GM23338 (cell line): ENCODE data around the gene SNX17. TPM values are rescaled to one million over a fixed set of nuclear protein-coding genes. Genes with fewer than 3 reads are reported as not detected.

ENCODE experiments used
- ATAC-seq: fragments of 200-7000 bp; cut with Tn5 transposase; 3 replicates; pipeline ENCODE4 v1.9.1; 2020
- DNase-seq: peaks from one replicate; pipeline ENCODE4 v3.0.0-alpha.2; 2015; ENCODE audit warnings: low spot score
- H2AFZ ChIP-seq: fragments of 200-600 bp; sonication (generic); 2 replicates; pipeline ENCODE4 v1.8.0; 2016; ENCODE audit warnings: antibody characterized with exemption, mild to moderate bottlenecking, moderate library complexity
- H3F3A ChIP-seq: fragments of 200-600 bp; sonication (generic); replicated peaks from 2 replicates; pipeline ENCODE4 v1.8.0; 2017; ENCODE audit warnings: antibody characterized with exemption, mixed run types, low read depth
- H3K27ac ChIP-seq: fragments of 200-600 bp; sonication (generic); 2 replicates; pipeline ENCODE4 v1.6.1; 2016; ENCODE audit warnings: low read depth
- H3K27me3 ChIP-seq: fragments of 200-600 bp; sonication (generic); 2 replicates; pipeline ENCODE4 v1.8.0; 2016; ENCODE audit warnings: mild to moderate bottlenecking, mixed run types, moderate library complexity; ENCODE audit not compliant: insufficient read depth
- H3K36me3 ChIP-seq: fragments of 200-600 bp; sonication (generic); 2 replicates; pipeline ENCODE4 v1.8.0; 2016; ENCODE audit warnings: mild to moderate bottlenecking; ENCODE audit not compliant: insufficient read depth
- H3K4me1 ChIP-seq: fragments of 200-600 bp; sonication (generic); 2 replicates; pipeline ENCODE4 v1.8.0; 2016; ENCODE audit warnings: mild to moderate bottlenecking, moderate library complexity; ENCODE audit not compliant: insufficient read depth
- H3K4me2 ChIP-seq: fragments of 200-600 bp; sonication (generic); 2 replicates; pipeline ENCODE4 v1.7.1; 2017; ENCODE audit warnings: mixed run types
- H3K4me3 ChIP-seq: fragments of 200-600 bp; sonication (generic); 2 replicates; pipeline ENCODE4 v1.6.1; 2016; ENCODE audit warnings: mixed run types
- H3K79me2 ChIP-seq: fragments of 200-600 bp; sonication (generic); replicated peaks from 2 replicates; pipeline ENCODE4 v1.8.0; 2017; ENCODE audit warnings: mild to moderate bottlenecking; ENCODE audit not compliant: insufficient read depth
- H3K9me2 ChIP-seq: fragments of 200-600 bp; sonication (generic); 2 replicates; pipeline ENCODE4 v1.8.0; 2017; ENCODE audit not compliant: insufficient read depth
- H4K20me1 ChIP-seq: fragments of 200-600 bp; sonication (generic); replicated peaks from 2 replicates; pipeline ENCODE4 v1.8.0; 2017; ENCODE audit warnings: mild to moderate bottlenecking; ENCODE audit not compliant: insufficient read depth
- H3K27ac Mint-ChIP-seq: 2 replicates; pipeline ENCODE4 v1.8.0; 2020; ENCODE audit warnings: inconsistent platforms, mild to moderate bottlenecking, moderate library complexity, mixed read lengths
- H3K27me3 Mint-ChIP-seq: 3 replicates; pipeline ENCODE4 v1.8.0; 2022; ENCODE audit warnings: low read depth, mild to moderate bottlenecking, moderate library complexity, mixed read lengths, inconsistent platforms; ENCODE audit not compliant: insufficient read depth, poor library complexity
- H3K36me3 Mint-ChIP-seq: 3 replicates; pipeline ENCODE4 v1.8.0; 2021; ENCODE audit warnings: low read depth, mild to moderate bottlenecking, inconsistent platforms, moderate library complexity, mixed read lengths
- H3K4me1 Mint-ChIP-seq: 3 replicates; pipeline ENCODE4 v1.8.0; 2020; ENCODE audit warnings: mild to moderate bottlenecking, inconsistent platforms, mixed read lengths
- H3K4me3 Mint-ChIP-seq: 3 replicates; pipeline ENCODE4 v1.8.0; 2021; ENCODE audit warnings: moderate library complexity, mild to moderate bottlenecking, inconsistent platforms, mixed read lengths
- H3K9me3 Mint-ChIP-seq: 3 replicates; pipeline ENCODE4 v1.8.0; 2020; ENCODE audit warnings: moderate library complexity, mild to moderate bottlenecking, inconsistent platforms, mixed read lengths
- CREB1 ChIP-seq: fragments of 250-450 bp; sonication (Bioruptor Pico); IDR thresholded peaks from 2 replicates; pipeline ENCODE4 v1.5.0; 2020; ENCODE audit warnings: low read depth, mild to moderate bottlenecking, moderate library complexity
- EZH2 ChIP-seq: fragments of 200-600 bp; sonication (generic); IDR thresholded peaks from one replicate; pipeline ENCODE4 v1.8.0; 2017; ENCODE audit warnings: antibody characterized with exemption, mild to moderate bottlenecking, low read depth; ENCODE audit not compliant: unreplicated experiment
- EZH2phosphoT487 ChIP-seq: fragments of 200-600 bp; sonication (generic); IDR thresholded peaks from one replicate; pipeline ENCODE4 v1.8.1; 2018; ENCODE audit warnings: antibody characterized with exemption; ENCODE audit not compliant: unreplicated experiment
- JUNB ChIP-seq: IDR thresholded peaks from one replicate; pipeline ENCODE4 v1.6.1; 2016; ENCODE audit warnings: antibody characterized with exemption; ENCODE audit not compliant: unreplicated experiment
- NANOG ChIP-seq: IDR thresholded peaks from 2 replicates; pipeline ENCODE4 v1.6.1; 2016; ENCODE audit warnings: antibody characterized with exemption, borderline replicate concordance
- POLR2AphosphoS5 ChIP-seq: IDR thresholded peaks from 2 replicates; pipeline ENCODE4 v1.6.1; 2016; ENCODE audit warnings: antibody characterized with exemption, low read depth
- STAT1 ChIP-seq: IDR thresholded peaks from one replicate; pipeline ENCODE4 v1.6.1; 2016; ENCODE audit warnings: antibody characterized with exemption; ENCODE audit not compliant: unreplicated experiment
- ZNF114 ChIP-seq: fragments of 250-450 bp; sonication (Bioruptor Pico); IDR thresholded peaks from 2 replicates; pipeline ENCODE4 v1.5.0; 2020; ENCODE audit warnings: mild to moderate bottlenecking, moderate library complexity
- ZNF331 ChIP-seq: fragments of 250-450 bp; sonication (Bioruptor Pico); IDR thresholded peaks from 2 replicates; pipeline ENCODE4 v1.5.0; 2020; ENCODE audit warnings: low read depth, mild to moderate bottlenecking, moderate library complexity
- polyA plus RNA-seq: library from polyadenylated mRNA; unstranded; fragments of >200 nt; fragmentation: Nextera tagmentation; extraction: Ambion mirVana; gene quantifications from 2 replicates; pipeline ENCODE4 v1.2.1, GENCODE V29; 2016
- total RNA-seq: library from RNA; depleted of rRNA; stranded (reverse); fragments of >200 nt; shearing (Covaris generic); gene quantifications from 2 replicates; pipeline ENCODE4 v1.2.3, GENCODE V29; 2014
- TF ChIP-seq, protein P1 (sequence below): fragments of 250-450 bp; sonication (Bioruptor Pico); IDR thresholded peaks from 2 replicates; pipeline ENCODE4 v1.5.0; 2020; ENCODE audit warnings: mild to moderate bottlenecking, moderate library complexity
- TF ChIP-seq, protein P2 (sequence below), 2 experiments: fragments of 200-600 bp in 1 of 2; sonication (generic) in 1 of 2; conservative IDR thresholded peaks; 2 replicates each; pipeline versions ENCODE4 v1.5.1 to v1.6.1; 2016 to 2017; ENCODE audit warnings: antibody characterized with exemption in 2 of 2, low read depth in 2 of 2, mild to moderate bottlenecking in 2 of 2, moderate library complexity in 1 of 2
- TF ChIP-seq, protein P3 (sequence below): IDR thresholded peaks from 2 replicates; pipeline ENCODE4 v1.6.1; 2016; ENCODE audit warnings: antibody characterized with exemption
- TF ChIP-seq, protein P4 (sequence below): IDR thresholded peaks from one replicate; pipeline ENCODE4 v1.6.1; 2018; ENCODE audit warnings: antibody characterized with exemption; ENCODE audit not compliant: unreplicated experiment

Gene SNX17
- total and polyA plus RNA-seq, 2 experiments from 2014 or later, result 34.0 to 58.0 TPM

DNA sequence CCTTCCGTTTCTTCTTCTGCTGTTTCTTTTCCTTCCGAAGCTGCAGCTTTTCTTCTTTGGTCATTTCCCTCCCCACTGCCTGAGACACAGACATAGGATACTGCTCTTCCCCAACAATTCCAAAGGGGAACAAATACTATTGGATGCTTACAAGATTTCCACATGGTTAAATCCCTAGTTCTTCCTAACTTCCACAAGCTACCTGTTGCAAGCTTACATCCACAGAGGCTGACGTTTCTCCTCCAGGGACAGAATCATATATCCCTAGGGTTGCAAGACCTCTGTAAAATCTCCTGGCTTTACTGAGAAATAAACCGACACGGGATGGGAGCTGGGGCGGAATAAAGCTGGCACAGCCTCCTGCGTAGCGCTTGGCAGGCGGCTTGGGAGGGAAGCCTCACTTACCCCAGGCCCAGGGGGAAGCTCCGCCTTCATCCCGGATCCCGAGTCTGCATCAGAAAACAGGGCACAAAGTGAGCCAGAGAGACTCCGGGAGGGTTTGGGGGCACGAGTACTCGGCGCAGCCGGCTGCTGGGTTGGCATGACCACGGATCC, 868 bp upstream of the SNX17 start:
- TF ChIP-seq ZNF114 (CRISPR knock-in tag) (no peak), STAT1 (no peak), NANOG (no peak), JUNB (no peak), ZNF331 (CRISPR knock-in tag) (no peak), CREB1 (no peak), EZH2phosphoT487 (no peak), POLR2AphosphoS5 (no peak), EZH2 (no peak)
- TF ChIP-seq, protein P1, sequence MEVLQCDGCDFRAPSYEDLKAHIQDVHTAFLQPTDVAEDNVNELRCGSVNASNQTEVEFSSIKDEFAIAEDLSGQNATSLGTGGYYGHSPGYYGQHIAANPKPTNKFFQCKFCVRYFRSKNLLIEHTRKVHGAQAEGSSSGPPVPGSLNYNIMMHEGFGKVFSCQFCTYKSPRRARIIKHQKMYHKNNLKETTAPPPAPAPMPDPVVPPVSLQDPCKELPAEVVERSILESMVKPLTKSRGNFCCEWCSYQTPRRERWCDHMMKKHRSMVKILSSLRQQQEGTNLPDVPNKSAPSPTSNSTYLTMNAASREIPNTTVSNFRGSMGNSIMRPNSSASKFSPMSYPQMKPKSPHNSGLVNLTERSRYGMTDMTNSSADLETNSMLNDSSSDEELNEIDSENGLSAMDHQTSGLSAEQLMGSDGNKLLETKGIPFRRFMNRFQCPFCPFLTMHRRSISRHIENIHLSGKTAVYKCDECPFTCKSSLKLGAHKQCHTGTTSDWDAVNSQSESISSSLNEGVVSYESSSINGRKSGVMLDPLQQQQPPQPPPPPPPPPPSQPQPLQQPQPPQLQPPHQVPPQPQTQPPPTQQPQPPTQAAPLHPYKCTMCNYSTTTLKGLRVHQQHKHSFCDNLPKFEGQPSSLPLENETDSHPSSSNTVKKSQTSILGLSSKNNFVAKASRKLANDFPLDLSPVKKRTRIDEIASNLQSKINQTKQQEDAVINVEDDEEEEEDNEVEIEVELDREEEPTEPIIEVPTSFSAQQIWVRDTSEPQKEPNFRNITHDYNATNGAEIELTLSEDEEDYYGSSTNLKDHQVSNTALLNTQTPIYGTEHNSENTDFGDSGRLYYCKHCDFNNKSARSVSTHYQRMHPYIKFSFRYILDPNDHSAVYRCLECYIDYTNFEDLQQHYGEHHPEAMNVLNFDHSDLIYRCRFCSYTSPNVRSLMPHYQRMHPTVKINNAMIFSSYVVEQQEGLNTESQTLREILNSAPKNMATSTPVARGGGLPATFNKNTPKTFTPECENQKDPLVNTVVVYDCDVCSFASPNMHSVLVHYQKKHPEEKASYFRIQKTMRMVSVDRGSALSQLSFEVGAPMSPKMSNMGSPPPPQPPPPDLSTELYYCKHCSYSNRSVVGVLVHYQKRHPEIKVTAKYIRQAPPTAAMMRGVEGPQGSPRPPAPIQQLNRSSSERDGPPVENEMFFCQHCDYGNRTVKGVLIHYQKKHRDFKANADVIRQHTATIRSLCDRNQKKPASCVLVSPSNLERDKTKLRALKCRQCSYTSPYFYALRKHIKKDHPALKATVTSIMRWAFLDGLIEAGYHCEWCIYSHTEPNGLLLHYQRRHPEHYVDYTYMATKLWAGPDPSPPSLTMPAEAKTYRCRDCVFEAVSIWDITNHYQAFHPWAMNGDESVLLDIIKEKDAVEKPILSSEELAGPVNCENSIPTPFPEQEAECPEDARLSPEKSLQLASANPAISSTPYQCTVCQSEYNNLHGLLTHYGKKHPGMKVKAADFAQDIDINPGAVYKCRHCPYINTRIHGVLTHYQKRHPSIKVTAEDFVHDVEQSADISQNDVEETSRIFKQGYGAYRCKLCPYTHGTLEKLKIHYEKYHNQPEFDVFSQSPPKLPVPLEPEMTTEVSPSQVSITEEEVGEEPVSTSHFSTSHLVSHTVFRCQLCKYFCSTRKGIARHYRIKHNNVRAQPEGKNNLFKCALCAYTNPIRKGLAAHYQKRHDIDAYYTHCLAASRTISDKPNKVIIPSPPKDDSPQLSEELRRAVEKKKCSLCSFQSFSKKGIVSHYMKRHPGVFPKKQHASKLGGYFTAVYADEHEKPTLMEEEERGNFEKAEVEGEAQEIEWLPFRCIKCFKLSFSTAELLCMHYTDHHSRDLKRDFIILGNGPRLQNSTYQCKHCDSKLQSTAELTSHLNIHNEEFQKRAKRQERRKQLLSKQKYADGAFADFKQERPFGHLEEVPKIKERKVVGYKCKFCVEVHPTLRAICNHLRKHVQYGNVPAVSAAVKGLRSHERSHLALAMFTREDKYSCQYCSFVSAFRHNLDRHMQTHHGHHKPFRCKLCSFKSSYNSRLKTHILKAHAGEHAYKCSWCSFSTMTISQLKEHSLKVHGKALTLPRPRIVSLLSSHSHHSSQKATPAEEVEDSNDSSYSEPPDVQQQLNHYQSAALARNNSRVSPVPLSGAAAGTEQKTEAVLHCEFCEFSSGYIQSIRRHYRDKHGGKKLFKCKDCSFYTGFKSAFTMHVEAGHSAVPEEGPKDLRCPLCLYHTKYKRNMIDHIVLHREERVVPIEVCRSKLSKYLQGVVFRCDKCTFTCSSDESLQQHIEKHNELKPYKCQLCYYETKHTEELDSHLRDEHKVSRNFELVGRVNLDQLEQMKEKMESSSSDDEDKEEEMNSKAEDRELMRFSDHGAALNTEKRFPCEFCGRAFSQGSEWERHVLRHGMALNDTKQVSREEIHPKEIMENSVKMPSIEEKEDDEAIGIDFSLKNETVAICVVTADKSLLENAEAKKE, result no peak
- TF ChIP-seq, protein P2, sequence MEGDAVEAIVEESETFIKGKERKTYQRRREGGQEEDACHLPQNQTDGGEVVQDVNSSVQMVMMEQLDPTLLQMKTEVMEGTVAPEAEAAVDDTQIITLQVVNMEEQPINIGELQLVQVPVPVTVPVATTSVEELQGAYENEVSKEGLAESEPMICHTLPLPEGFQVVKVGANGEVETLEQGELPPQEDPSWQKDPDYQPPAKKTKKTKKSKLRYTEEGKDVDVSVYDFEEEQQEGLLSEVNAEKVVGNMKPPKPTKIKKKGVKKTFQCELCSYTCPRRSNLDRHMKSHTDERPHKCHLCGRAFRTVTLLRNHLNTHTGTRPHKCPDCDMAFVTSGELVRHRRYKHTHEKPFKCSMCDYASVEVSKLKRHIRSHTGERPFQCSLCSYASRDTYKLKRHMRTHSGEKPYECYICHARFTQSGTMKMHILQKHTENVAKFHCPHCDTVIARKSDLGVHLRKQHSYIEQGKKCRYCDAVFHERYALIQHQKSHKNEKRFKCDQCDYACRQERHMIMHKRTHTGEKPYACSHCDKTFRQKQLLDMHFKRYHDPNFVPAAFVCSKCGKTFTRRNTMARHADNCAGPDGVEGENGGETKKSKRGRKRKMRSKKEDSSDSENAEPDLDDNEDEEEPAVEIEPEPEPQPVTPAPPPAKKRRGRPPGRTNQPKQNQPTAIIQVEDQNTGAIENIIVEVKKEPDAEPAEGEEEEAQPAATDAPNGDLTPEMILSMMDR (conservative IDR thresholded peaks at IDR 0.05; ENCODE audit: low read depth in 2 of 2), result no peak
- TF ChIP-seq, protein P3, sequence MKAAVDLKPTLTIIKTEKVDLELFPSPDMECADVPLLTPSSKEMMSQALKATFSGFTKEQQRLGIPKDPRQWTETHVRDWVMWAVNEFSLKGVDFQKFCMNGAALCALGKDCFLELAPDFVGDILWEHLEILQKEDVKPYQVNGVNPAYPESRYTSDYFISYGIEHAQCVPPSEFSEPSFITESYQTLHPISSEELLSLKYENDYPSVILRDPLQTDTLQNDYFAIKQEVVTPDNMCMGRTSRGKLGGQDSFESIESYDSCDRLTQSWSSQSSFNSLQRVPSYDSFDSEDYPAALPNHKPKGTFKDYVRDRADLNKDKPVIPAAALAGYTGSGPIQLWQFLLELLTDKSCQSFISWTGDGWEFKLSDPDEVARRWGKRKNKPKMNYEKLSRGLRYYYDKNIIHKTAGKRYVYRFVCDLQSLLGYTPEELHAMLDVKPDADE, result no peak
- TF ChIP-seq, protein P4, sequence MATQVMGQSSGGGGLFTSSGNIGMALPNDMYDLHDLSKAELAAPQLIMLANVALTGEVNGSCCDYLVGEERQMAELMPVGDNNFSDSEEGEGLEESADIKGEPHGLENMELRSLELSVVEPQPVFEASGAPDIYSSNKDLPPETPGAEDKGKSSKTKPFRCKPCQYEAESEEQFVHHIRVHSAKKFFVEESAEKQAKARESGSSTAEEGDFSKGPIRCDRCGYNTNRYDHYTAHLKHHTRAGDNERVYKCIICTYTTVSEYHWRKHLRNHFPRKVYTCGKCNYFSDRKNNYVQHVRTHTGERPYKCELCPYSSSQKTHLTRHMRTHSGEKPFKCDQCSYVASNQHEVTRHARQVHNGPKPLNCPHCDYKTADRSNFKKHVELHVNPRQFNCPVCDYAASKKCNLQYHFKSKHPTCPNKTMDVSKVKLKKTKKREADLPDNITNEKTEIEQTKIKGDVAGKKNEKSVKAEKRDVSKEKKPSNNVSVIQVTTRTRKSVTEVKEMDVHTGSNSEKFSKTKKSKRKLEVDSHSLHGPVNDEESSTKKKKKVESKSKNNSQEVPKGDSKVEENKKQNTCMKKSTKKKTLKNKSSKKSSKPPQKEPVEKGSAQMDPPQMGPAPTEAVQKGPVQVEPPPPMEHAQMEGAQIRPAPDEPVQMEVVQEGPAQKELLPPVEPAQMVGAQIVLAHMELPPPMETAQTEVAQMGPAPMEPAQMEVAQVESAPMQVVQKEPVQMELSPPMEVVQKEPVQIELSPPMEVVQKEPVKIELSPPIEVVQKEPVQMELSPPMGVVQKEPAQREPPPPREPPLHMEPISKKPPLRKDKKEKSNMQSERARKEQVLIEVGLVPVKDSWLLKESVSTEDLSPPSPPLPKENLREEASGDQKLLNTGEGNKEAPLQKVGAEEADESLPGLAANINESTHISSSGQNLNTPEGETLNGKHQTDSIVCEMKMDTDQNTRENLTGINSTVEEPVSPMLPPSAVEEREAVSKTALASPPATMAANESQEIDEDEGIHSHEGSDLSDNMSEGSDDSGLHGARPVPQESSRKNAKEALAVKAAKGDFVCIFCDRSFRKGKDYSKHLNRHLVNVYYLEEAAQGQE, result no peak
- Mint-ChIP-seq H3K9me3 (no peaks in the 10 kb centered on the region), H3K36me3 (peaks cover 62% of the 10 kb centered on the region), H3K27ac (peak overlapping the region; percentile 96), H3K4me3 (peak overlapping the region; percentile 86), H3K27me3 (peaks cover 15% of the 10 kb centered on the region), H3K4me1 (peaks cover 24% of the 10 kb centered on the region)
- ATAC-seq (peak; percentile 67), DNase-seq (peak; percentile 84)
- Histone ChIP-seq H3K9me2 (no peaks in the 10 kb centered on the region), H2AFZ (peak overlapping the region; percentile 84), H3K4me2 (peak overlapping the region; percentile 98), H3K27me3 (no peaks in the 10 kb centered on the region), H3K4me1 (peaks cover 20% of the 10 kb centered on the region), H4K20me1 (peaks cover 5% of the 10 kb centered on the region; the same call in 1 of the 2 replicates), H3K79me2 (peaks cover 34% of the 10 kb centered on the region), H3K4me3 (peak overlapping the region; percentile 93), H3F3A (peaks cover 9% of the 10 kb centered on the region; the same call in 1 of the 2 replicates), H3K27ac (peak overlapping the region; percentile 42; the same call in 1 of the 2 replicates), H3K36me3 (peaks cover 25% of the 10 kb centered on the region)
